C4-2B (cell line): Measurements from ENCODE around the gene IMMT.

Experiments used
- CTCF ChIP-seq: fragments of 450-650 bp; conservative IDR thresholded peaks from 2 replicates; pipeline ENCODE4 v1.5.1; 2017; ENCODE audit warnings: mild to moderate bottlenecking
- ZFX ChIP-seq: fragments of 450-650 bp; IDR thresholded peaks from 2 replicates; pipeline ENCODE4 v1.6.1; 2017

- no peak for TF ChIP-seq CTCF
- no peak for TF ChIP-seq ZFX
These were observed 48.9 kb upstream of the IMMT start for GRCh38 chr2:86243950-86244733.
